CD4-positive, alpha-beta T cell (primary cell): ENCODE data around the gene RPL39L. TPM values are rescaled to one million over a fixed set of nuclear protein-coding genes. Genes with fewer than 3 reads are reported as not detected.

Source experiments
- ATAC-seq: fragments of 200-7000 bp; cut with Tn5 transposase; one replicate; pipeline ENCODE4 v1.10.0; 2022; ENCODE audit warnings: mild to moderate bottlenecking; ENCODE audit not compliant: poor library complexity
- CTCF ChIA-PET: fragments of 350-600 bp; sonication (Branson Sonifier 250); formaldehyde crosslinking; loops from one replicate; lab custom pipeline; 2021; ENCODE audit warnings: antibody characterized with exemption, inconsistent platforms; lab: Charles Lee
- POLR2A ChIA-PET: fragments of 350-600 bp; sonication (Branson Sonifier 250); formaldehyde crosslinking; loops from one replicate; lab custom pipeline; 2021; ENCODE audit warnings: antibody characterized with exemption, inconsistent platforms; lab: Charles Lee
- DNase-seq, 14 experiments: peaks; one replicate each; pipeline ENCODE4 v3.0.0-alpha.2; 2013 to 2020; ENCODE audit warnings: mixed read lengths in 2 of 14
- H3K27ac ChIP-seq, 2 donors: one replicate each; pipeline versions ENCODE4 v1.5.1 to v1.7.0; 2013; ENCODE audit warnings: low read length in 2 of 2, low read depth in 1 of 2, mild to moderate bottlenecking in 1 of 2
- H3K27me3 ChIP-seq, 2 experiments: 1 replicate in 1 of 2; 2 replicates in 1 of 2; pipeline versions ENCODE4 v1.6.1 to v1.7.0; 2013; ENCODE audit warnings: low read length in 2 of 2, control low read depth in 1 of 2, mild to moderate bottlenecking in 1 of 2, moderate library complexity in 1 of 2; ENCODE audit not compliant: insufficient read depth in 2 of 2, control insufficient read depth in 1 of 2
- H3K36me3 ChIP-seq: one replicate; pipeline ENCODE4 v1.6.1; 2013; ENCODE audit warnings: low read length, control low read depth; ENCODE audit not compliant: insufficient read depth
- H3K4me1 ChIP-seq: one replicate; pipeline ENCODE4 v1.6.1; 2013; ENCODE audit warnings: low read length, control low read depth; ENCODE audit not compliant: insufficient read depth
- H3K4me3 ChIP-seq: one replicate; pipeline ENCODE4 v1.5.1; 2013; ENCODE audit warnings: mild to moderate bottlenecking, low read length, moderate library complexity
- H3K9me3 ChIP-seq, 2 experiments: 1 replicate in 1 of 2; 2 replicates in 1 of 2; pipeline versions ENCODE4 v1.6.1 to v1.7.0; 2013; ENCODE audit warnings: low read length in 2 of 2, mild to moderate bottlenecking in 2 of 2, control low read depth in 1 of 2, moderate library complexity in 1 of 2; ENCODE audit not compliant: control insufficient read depth in 1 of 2, insufficient read depth in 1 of 2
- H3K27ac Mint-ChIP-seq: one replicate; pipeline ENCODE4 v1.8.0; 2020; ENCODE audit warnings: mixed read lengths
- H3K27me3 Mint-ChIP-seq: one replicate; pipeline ENCODE4 v1.8.0; 2021; ENCODE audit warnings: mixed read lengths
- H3K36me3 Mint-ChIP-seq: one replicate; pipeline ENCODE4 v1.8.0; 2021; ENCODE audit warnings: low read depth, mixed read lengths
- H3K4me1 Mint-ChIP-seq: one replicate; pipeline ENCODE4 v1.8.0; 2021; ENCODE audit warnings: low read depth, mixed read lengths
- H3K4me3 Mint-ChIP-seq: one replicate; pipeline ENCODE4 v1.8.0; 2020; ENCODE audit warnings: mild to moderate bottlenecking, mixed read lengths
- H3K9me3 Mint-ChIP-seq: one replicate; pipeline ENCODE4 v1.8.0; 2020; ENCODE audit warnings: mixed read lengths
- intact Hi-C, 2 experiments: fragments of 100-400 bp; cut with DNase I in 1 of 2; cut with micrococcal nuclease in 1 of 2; formaldehyde crosslinking; loops; one replicate each; pipeline versions ENCODE4 v1.15.1 to v1.9.0; 2023 to 2025; cut with DNase I, micrococcal nuclease
- polyA plus RNA-seq, 2 donors: library from polyadenylated mRNA; unstranded; fragments of 120-200 nt; gene quantifications; one replicate each; pipeline ENCODE4 v1.2.1, GENCODE V29; 2013
- total RNA-seq, 174 experiments: library from RNA in 2 of 174; stranded (reverse) in 2 of 174; gene quantifications; one replicate each; pipeline ENCODE4 v1.2.3 and lab custom pipeline; 2021 to 2026
- TF ChIP-seq, protein P1 (sequence below): fragments of 200-600 bp; IDR thresholded peaks from one replicate; pipeline ENCODE4 v1.8.0; 2022; ENCODE audit warnings: antibody characterized with exemption, mild to moderate bottlenecking

Gene RPL39L
- 1 to 10 TPM; 1.1 to 1.7 TPM for total RNA-seq
- polyA plus RNA-seq (2013, experiment 1 of 2) = 6.3 TPM
- 5.0 TPM for polyA plus RNA-seq (2013, experiment 2 of 2)
- 0.19 to 13.1 (median 1.3) reads per million in 172 experiments for total RNA-seq (lab: John Stamatoyannopoulos, UW)

DNA sequence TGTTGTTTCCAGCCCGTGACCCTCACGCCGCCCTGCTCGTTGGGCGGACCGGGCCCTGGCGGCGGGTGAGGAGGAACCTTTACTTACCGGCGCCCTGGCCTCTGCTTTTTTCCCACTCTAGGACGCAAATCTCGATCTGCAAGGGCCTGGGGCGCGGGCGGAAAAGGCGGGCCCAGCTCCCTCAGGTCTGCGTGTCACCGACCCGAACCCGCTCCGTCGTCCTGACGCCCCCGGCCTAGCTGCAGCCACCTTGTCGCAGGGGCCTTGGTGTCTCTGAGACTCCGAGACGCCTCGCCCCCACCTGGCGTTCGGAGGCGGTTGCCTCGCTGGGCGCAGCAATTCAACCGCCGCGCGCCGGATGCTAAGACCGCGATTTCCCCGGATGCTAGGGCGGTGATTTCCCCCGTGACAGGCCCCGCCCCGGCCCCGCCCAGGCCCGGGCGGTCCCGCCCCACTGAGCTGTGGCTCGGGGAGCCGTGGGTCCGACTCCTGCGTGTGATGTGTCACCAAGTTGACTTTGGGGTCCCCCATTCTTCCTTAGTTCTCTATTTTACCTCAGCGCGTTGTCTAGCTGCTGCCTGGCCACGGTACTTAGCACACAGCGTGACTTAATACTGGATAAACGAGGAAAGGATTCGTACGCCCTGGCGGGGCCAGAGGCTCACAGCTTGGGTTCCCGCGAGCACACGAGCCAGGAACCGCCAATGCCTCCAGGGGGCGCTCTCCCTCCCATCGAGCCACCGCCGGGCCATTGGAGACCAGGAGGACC, at the start of gene RPL39L:
Gene RPL39L, minus strand, starts transcription at position 371 of the 769 bp plus-strand sequence. CDS start 18,196 bp downstream, outside the sequence.
- CTCF ChIA-PET = interaction anchor here (0.8 to 3.9 kb wide), 31 partner anchors 10 to 1201 kb away, joined by 3 to 39 read pairs (median 4); partner anchors contain the start of genes DNAJB11 and TRA2B
- intact Hi-C loops = loop anchor here (1.0 to 10.0 kb wide), 3 partner anchors 9 to 1555 kb away; partner anchors contain the start of genes EIF4A2 (in 1 of the 2) and SENP2 (in 1 of the 2)
- TF ChIP-seq, protein P1, sequence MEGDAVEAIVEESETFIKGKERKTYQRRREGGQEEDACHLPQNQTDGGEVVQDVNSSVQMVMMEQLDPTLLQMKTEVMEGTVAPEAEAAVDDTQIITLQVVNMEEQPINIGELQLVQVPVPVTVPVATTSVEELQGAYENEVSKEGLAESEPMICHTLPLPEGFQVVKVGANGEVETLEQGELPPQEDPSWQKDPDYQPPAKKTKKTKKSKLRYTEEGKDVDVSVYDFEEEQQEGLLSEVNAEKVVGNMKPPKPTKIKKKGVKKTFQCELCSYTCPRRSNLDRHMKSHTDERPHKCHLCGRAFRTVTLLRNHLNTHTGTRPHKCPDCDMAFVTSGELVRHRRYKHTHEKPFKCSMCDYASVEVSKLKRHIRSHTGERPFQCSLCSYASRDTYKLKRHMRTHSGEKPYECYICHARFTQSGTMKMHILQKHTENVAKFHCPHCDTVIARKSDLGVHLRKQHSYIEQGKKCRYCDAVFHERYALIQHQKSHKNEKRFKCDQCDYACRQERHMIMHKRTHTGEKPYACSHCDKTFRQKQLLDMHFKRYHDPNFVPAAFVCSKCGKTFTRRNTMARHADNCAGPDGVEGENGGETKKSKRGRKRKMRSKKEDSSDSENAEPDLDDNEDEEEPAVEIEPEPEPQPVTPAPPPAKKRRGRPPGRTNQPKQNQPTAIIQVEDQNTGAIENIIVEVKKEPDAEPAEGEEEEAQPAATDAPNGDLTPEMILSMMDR = peak; percentile 97
- Histone ChIP-seq H3K27ac (peak within 1 kb of the TSS; percentile 81 to 85), H3K9me3 (peaks cover 0 to 8% of the 10 kb centered on the region in 2 experiments), H3K4me1 (peaks cover 16% of the 10 kb centered on the region), H3K4me3 (peak within 1 kb of the TSS; percentile 69), H3K36me3 (no peaks in the 10 kb centered on the region), H3K27me3 (no peaks in the 10 kb centered on the region)
- Mint-ChIP-seq H3K36me3 (no peaks in the 10 kb centered on the region), H3K27ac (peak within 1 kb of the TSS; percentile 93), H3K9me3 (peaks cover 2% of the 10 kb centered on the region), H3K4me3 (peak within 1 kb of the TSS; percentile 90), H3K4me1 (peaks cover 16% of the 10 kb centered on the region), H3K27me3 (no peaks in the 10 kb centered on the region)
- ATAC-seq = peak; percentile 95
- POLR2A ChIA-PET = interaction anchor here (0.5 to 2.6 kb wide), 26 partner anchors 9 to 1202 kb away, joined by 3 to 50 read pairs (median 6); partner anchors contain the start of genes DNAJB11, EIF4A2 and ST6GAL1
- DNase-seq = peak; percentile 85 to 97 (median 90)

DNA sequence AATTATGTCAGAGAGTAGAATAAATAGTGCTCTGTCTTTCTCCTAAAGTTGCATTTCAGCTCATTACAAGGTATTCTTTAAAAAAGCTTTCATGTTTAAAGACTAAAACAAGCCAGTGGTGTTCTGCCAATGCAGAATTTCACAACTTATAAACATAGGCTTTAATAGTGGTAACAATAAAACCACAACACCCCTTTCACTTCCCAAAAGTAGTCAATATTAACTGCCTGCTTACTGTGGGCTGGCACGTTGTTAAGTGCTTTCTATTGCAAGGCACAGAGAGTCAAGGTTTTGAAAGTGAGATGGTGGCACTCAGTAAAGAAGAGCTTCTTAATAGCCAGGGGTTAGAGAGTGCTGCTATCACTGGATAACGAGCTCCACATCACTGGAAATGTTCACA, 49.6 kb upstream of the RPL39L start:
- H3K4me3 Mint-ChIP-seq = no peak overlapping the region
- ChIA-PET POLR2A (no interaction called here), CTCF (interaction anchor here (0.8 kb wide), 1 partner anchor 31 kb away, joined by 3 read pairs; no protein-coding TSS in a partner anchor)
- no peaks in the 10 kb centered on the region for H3K9me3 ChIP-seq
- no peak overlapping the region for H3K27ac ChIP-seq
- no peaks in the 10 kb centered on the region for H3K36me3 Mint-ChIP-seq
- no peak overlapping the region for H3K27ac Mint-ChIP-seq
- H3K27me3 Mint-ChIP-seq = peaks cover 47% of the 10 kb centered on the region
- H3K36me3 ChIP-seq = no peaks in the 10 kb centered on the region
- H3K4me1 ChIP-seq = no peaks in the 10 kb centered on the region
- TF ChIP-seq, protein P1 = no peak
- DNase-seq (no peak), ATAC-seq (no peak)
- H3K9me3 Mint-ChIP-seq = peaks cover 5% of the 10 kb centered on the region
- H3K4me3 ChIP-seq = no peak overlapping the region
- no peaks in the 10 kb centered on the region for H3K4me1 Mint-ChIP-seq
- intact Hi-C loops = no loop called here
- H3K27me3 ChIP-seq = peaks cover 5 to 11% of the 10 kb centered on the region in 2 experiments

DNA sequence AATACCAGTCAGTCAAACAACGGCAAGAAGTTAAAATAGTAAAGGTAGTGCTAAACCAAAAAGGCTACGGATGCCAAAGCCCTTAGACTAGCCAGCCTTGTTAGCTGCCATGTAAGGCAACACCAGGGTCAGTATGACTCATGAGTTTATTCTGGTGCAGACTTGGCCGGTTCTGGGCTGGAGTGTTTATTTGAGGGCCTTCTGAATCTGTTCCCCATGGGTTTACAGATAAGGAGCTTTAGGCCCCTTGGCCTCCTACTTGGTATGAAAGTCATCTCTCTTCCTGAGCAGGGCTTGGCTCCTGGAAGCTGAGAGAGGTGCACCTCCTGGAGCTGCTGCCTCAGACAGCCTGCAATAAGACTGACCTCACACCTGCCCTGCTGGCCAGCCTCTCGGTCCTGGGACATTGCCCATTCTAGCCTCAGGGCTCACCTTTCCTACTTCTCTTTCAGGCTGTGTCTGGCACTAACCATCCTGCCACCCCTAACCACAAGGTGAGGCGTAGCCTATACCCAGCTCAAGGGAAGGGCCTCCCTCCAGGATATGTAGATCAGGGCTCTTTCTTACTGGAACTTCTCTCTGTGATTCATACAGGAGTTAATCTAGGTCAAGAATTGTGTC, 47.6 kb upstream of the RPL39L start:
- ATAC-seq = no peak
- TF ChIP-seq, protein P1 = no peak
- Mint-ChIP-seq H3K4me3 (no peak overlapping the region), H3K4me1 (no peaks in the 10 kb centered on the region), H3K27ac (no peak overlapping the region), H3K36me3 (no peaks in the 10 kb centered on the region), H3K27me3 (peaks cover 40% of the 10 kb centered on the region), H3K9me3 (peaks cover 5% of the 10 kb centered on the region)
- POLR2A ChIA-PET = no interaction called here
- Histone ChIP-seq H3K9me3 (no peaks in the 10 kb centered on the region), H3K4me1 (no peaks in the 10 kb centered on the region), H3K4me3 (no peak overlapping the region), H3K27me3 (peaks cover 5 to 7% of the 10 kb centered on the region in 2 experiments), H3K27ac (no peak overlapping the region), H3K36me3 (no peaks in the 10 kb centered on the region)
- no peak for DNase-seq
- CTCF ChIA-PET = no interaction called here
- intact Hi-C loops = no loop called here
